Activated naive CD4-positive, alpha-beta T cell (primary cell): ENCODE measurements around the gene KIF1A.
"Not testable (repeated sequence)": the region's sequence is repeated elsewhere in the genome, so short reads cannot be mapped to it uniquely, and the experiment has no call there.

Source experiments
- DNase-seq, 4 experiments: peaks; one replicate each; lab custom pipeline; 2025; lab: John Stamatoyannopoulos, UW

The KIF1A gene

GRCh38 chr2:240702640-240703011 is 117.4 kb downstream of the KIF1A start:
- no peak for DNase-seq

GRCh38 chr2:240701736-240702639 is 118.0 kb downstream of the KIF1A start:
- no peak for DNase-seq

GRCh38 chr2:240701091-240701735 is 118.8 kb downstream of the KIF1A start:
- no peak for DNase-seq

GRCh38 chr2:240700616-240701015 is 119.4 kb downstream of the KIF1A start:
- not testable (repeated sequence) for DNase-seq

- DNase-seq = not testable (repeated sequence)
Measured at GRCh38 chr2:240699835-240700234, 120.2 kb downstream of the KIF1A start.

GRCh38 chr2:240698852-240699561 is 121.0 kb downstream of the KIF1A start:
- not testable (repeated sequence) for DNase-seq

- not testable (repeated sequence) for DNase-seq
Measured at GRCh38 chr2:240696469-240696868, 123.5 kb downstream of the KIF1A start.

GRCh38 chr2:240695593-240695992 is 124.4 kb downstream of the KIF1A start:
- DNase-seq = not testable (repeated sequence)

GRCh38 chr2:240694304-240694703 is 125.7 kb downstream of the KIF1A start:
- not testable (repeated sequence) for DNase-seq

- not testable (repeated sequence) for DNase-seq
Measured at GRCh38 chr2:240692583-240693561, 127.1 kb downstream of the KIF1A start.

- not testable (repeated sequence) for DNase-seq
Measured at GRCh38 chr2:240691631-240692420, 128.2 kb downstream of the KIF1A start, which contains the start of gene AQP12A. TSS of gene AQP12A (plus strand) at chr2:240691866. CDS start at chr2:240691914, 48 bp downstream.

- DNase-seq = not testable (repeated sequence)
Measured at GRCh38 chr2:240691075-240691427, 129.0 kb downstream of the KIF1A start.

GRCh38 chr2:240690421-240691074 is 129.5 kb downstream of the KIF1A start:
- not testable (repeated sequence) for DNase-seq

GRCh38 chr2:240689975-240690374 is 130.0 kb downstream of the KIF1A start:
- DNase-seq = no peak

- no peak for DNase-seq
Measured at GRCh38 chr2:240688553-240688919, 131.5 kb downstream of the KIF1A start.

- DNase-seq = no peak
Measured at GRCh38 chr2:240687741-240688552, 132.1 kb downstream of the KIF1A start.

GRCh38 chr2:240687045-240687740 is 132.8 kb downstream of the KIF1A start:
- DNase-seq = no peak

GRCh38 chr2:240686460-240686859 is 133.6 kb downstream of the KIF1A start:
- DNase-seq = no peak
